A673 (cell line): ENCODE data around the gene CPTP.

Experiments
- EZH2 ChIP-seq: fragments of 200-600 bp; sonication (generic); IDR thresholded peaks from 2 replicates; pipeline ENCODE4 v1.6.1; 2017; ENCODE audit warnings: borderline replicate concordance, low read depth, mild to moderate bottlenecking, mixed read lengths, antibody characterized with exemption, low read length; ENCODE audit not compliant: poor library complexity, severe bottlenecking
- TF ChIP-seq, protein P1 (sequence below): fragments of 300-800, 200-600 bp; sonication (generic); conservative IDR thresholded peaks from 2 replicates; pipeline ENCODE4 v1.5.1; 2017; ENCODE audit warnings: low read depth, mild to moderate bottlenecking, antibody characterized with exemption, low read length, moderate library complexity, mixed read lengths

DNA sequence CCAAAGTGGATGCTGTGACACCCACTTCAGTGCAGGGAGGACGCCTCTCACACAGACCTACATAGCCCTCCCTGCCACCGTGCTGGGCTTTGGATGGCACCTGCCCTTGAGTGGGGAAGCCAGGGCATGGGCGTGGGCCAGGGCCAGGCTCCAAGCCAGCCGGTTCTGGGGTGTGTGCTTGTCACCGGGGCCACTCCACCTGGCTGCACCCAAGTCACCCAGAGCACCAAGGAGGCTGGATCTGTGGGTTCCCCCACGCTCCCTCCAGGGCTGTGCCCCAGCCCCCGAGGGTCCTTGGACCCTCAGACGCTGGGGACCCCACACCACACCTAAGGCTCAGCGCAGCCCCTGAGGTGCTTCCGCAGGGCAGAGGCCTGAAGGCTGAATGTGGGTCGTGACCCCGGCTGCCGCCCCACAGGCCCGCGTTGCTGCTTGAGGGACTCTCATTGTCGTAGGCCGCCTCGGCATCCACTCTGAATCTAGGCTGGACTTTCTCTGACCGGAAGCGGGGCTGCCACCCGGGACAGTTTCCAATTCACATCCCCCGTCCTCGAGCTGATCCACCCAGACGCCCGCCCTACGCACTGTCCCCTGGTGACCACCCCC lies 32.3 kb downstream of the CPTP start:
- TF ChIP-seq, protein P1, sequence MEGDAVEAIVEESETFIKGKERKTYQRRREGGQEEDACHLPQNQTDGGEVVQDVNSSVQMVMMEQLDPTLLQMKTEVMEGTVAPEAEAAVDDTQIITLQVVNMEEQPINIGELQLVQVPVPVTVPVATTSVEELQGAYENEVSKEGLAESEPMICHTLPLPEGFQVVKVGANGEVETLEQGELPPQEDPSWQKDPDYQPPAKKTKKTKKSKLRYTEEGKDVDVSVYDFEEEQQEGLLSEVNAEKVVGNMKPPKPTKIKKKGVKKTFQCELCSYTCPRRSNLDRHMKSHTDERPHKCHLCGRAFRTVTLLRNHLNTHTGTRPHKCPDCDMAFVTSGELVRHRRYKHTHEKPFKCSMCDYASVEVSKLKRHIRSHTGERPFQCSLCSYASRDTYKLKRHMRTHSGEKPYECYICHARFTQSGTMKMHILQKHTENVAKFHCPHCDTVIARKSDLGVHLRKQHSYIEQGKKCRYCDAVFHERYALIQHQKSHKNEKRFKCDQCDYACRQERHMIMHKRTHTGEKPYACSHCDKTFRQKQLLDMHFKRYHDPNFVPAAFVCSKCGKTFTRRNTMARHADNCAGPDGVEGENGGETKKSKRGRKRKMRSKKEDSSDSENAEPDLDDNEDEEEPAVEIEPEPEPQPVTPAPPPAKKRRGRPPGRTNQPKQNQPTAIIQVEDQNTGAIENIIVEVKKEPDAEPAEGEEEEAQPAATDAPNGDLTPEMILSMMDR: no peak
- no peak for TF ChIP-seq EZH2
